Neural cell (in vitro differentiated cells): ENCODE measurements around the gene SLC26A9. TPM values are rescaled to one million over a fixed set of nuclear protein-coding genes. Genes with fewer than 3 reads are reported as not detected.

ENCODE experiments used
- H2AFZ ChIP-seq: fragments of 200-600, 300-800 bp; sonication (generic), shearing (Covaris generic); 2 replicates; pipeline ENCODE4 v1.6.0; 2014; ENCODE audit warnings: low read depth, mild to moderate bottlenecking, antibody characterized with exemption, low read length, moderate library complexity
- H3F3A ChIP-seq: fragments of 200-600 bp; shearing (Covaris generic); 2 replicates; pipeline ENCODE4 v1.6.1; 2016; ENCODE audit warnings: mild to moderate bottlenecking, moderate library complexity, mixed read lengths, antibody characterized with exemption, low read length; ENCODE audit not compliant: insufficient read depth, poor library complexity, severe bottlenecking
- H3K27ac ChIP-seq: fragments of 200-600, 300-800 bp; sonication (generic), shearing (Covaris generic); 2 replicates; pipeline ENCODE4 v1.5.1; 2014; ENCODE audit warnings: mild to moderate bottlenecking, low read length, moderate library complexity
- H3K27me3 ChIP-seq: fragments of 300-800, 200-600 bp; sonication (generic), shearing (Covaris generic); 2 replicates; pipeline ENCODE4 v1.6.0; 2014; ENCODE audit warnings: mild to moderate bottlenecking, low read depth, low read length, moderate library complexity; ENCODE audit not compliant: insufficient read depth
- H3K36me3 ChIP-seq: fragments of 300-800, 200-600 bp; sonication (generic), shearing (Covaris generic); 2 replicates; pipeline ENCODE4 v1.5.1; 2014; ENCODE audit warnings: mild to moderate bottlenecking, antibody characterized with exemption, low read length, moderate library complexity; ENCODE audit not compliant: insufficient read depth
- H3K4me2 ChIP-seq: fragments of 300-800, 200-600 bp; sonication (generic), shearing (Covaris generic); 2 replicates; pipeline ENCODE4 v1.6.0; 2014; ENCODE audit warnings: mild to moderate bottlenecking, low read length
- H3K4me3 ChIP-seq: fragments of 300-800, 200-600 bp; sonication (generic), shearing (Covaris generic); 2 replicates; pipeline ENCODE4 v1.5.1; 2014; ENCODE audit warnings: mild to moderate bottlenecking, low read length, moderate library complexity
- H3K79me2 ChIP-seq: fragments of 200-600 bp; shearing (Covaris generic); replicated peaks from 2 replicates; pipeline ENCODE4 v1.6.0; 2014; ENCODE audit warnings: mild to moderate bottlenecking, low read length, moderate library complexity; ENCODE audit not compliant: insufficient read depth
- H3K9ac ChIP-seq: fragments of 300-800, 200-600 bp; sonication (generic), shearing (Covaris generic); 2 replicates; pipeline ENCODE4 v1.6.1; 2016; ENCODE audit warnings: mild to moderate bottlenecking, low read length, mixed read lengths
- H3K9me2 ChIP-seq: fragments of 200-600 bp; shearing (Covaris generic); 2 replicates; pipeline ENCODE4 v1.6.1; 2016; ENCODE audit warnings: mild to moderate bottlenecking, low read length, mixed read lengths; ENCODE audit not compliant: insufficient read depth
- H3K9me3 ChIP-seq: fragments of 200-600, 300-800 bp; sonication (generic), shearing (Covaris generic); 2 replicates; pipeline ENCODE4 v1.6.1; 2016; ENCODE audit warnings: mild to moderate bottlenecking, mixed run types, low read length, moderate library complexity, mixed read lengths
- H4K20me1 ChIP-seq: fragments of 200-600 bp; shearing (Covaris generic); 2 replicates; pipeline ENCODE4 v1.6.1; 2016; ENCODE audit warnings: mild to moderate bottlenecking, mixed run types; ENCODE audit not compliant: insufficient read depth
- CTCF ChIP-seq: fragments of 450-650 bp; IDR thresholded peaks from 2 replicates; pipeline ENCODE4 v1.5.1; 2014; ENCODE audit warnings: antibody characterized with exemption, mild to moderate bottlenecking, moderate library complexity; ENCODE audit not compliant: poor library complexity, severe bottlenecking
- EP300 ChIP-seq: fragments of 450-650 bp; conservative IDR thresholded peaks from 2 replicates; pipeline ENCODE4 v1.6.1; 2014; ENCODE audit warnings: antibody characterized with exemption, mild to moderate bottlenecking, moderate library complexity; ENCODE audit not compliant: poor library complexity, severe bottlenecking
- EZH2 ChIP-seq: fragments of 200-600, 300-800 bp; shearing (Covaris generic), sonication (generic); IDR thresholded peaks from 2 replicates; pipeline ENCODE4 v1.6.1; 2014; ENCODE audit warnings: antibody characterized with exemption, low read length, borderline replicate concordance, mild to moderate bottlenecking; ENCODE audit not compliant: insufficient read depth, poor library complexity, severe bottlenecking
- MXI1 ChIP-seq: fragments of 450-650 bp; conservative IDR thresholded peaks from 2 replicates; pipeline ENCODE4 v1.6.1; 2014; ENCODE audit warnings: antibody characterized with exemption, mild to moderate bottlenecking; ENCODE audit not compliant: poor library complexity, severe bottlenecking
- POLR2AphosphoS5 ChIP-seq: IDR thresholded peaks from 2 replicates; pipeline ENCODE4 v1.6.1; 2012
- RAD21 ChIP-seq: fragments of 450-650 bp; conservative IDR thresholded peaks from 2 replicates; pipeline ENCODE4 v1.6.1; 2014; ENCODE audit warnings: antibody characterized with exemption, mild to moderate bottlenecking, moderate library complexity
- REST ChIP-seq: IDR thresholded peaks from 2 replicates; pipeline ENCODE4 v1.6.1; 2012; ENCODE audit warnings: borderline replicate concordance
- SMC3 ChIP-seq: fragments of 450-650 bp; conservative IDR thresholded peaks from 2 replicates; pipeline ENCODE4 v1.6.1; 2014; ENCODE audit warnings: antibody characterized with exemption, mild to moderate bottlenecking, moderate library complexity; ENCODE audit not compliant: poor library complexity
- TAF1 ChIP-seq: IDR thresholded peaks from 2 replicates; pipeline ENCODE4 v1.6.1; 2012; ENCODE audit warnings: low read depth
- polyA plus RNA-seq: library from polyadenylated mRNA; depleted of rRNA; stranded (reverse); fragments of >200 nt; gene quantifications from 2 replicates; pipeline ENCODE4 v1.2.3, GENCODE V29; 2014

SLC26A9 gene
- polyA plus RNA-seq, 1 donor from 2014 or later: not detected

GRCh38 chr1:205955499-205955898 is 12.2 kb upstream of the SLC26A9 start:
- H3K79me2 ChIP-seq: no peaks in the 10 kb centered on the region
- H2AFZ ChIP-seq: no peak overlapping the region
- H3K27me3 ChIP-seq: no peaks in the 10 kb centered on the region
- no peaks in the 10 kb centered on the region for H4K20me1 ChIP-seq
- no peak for TF ChIP-seq EZH2
- no peaks in the 10 kb centered on the region for H3K9me2 ChIP-seq
- H3K9ac ChIP-seq: no peak overlapping the region
- no peak overlapping the region for H3K4me3 ChIP-seq
- H3K9me3 ChIP-seq: no peaks in the 10 kb centered on the region
- H3K4me2 ChIP-seq: no peak overlapping the region
- H3K27ac ChIP-seq: no peak overlapping the region
- H3F3A ChIP-seq: no peaks in the 10 kb centered on the region
- H3K36me3 ChIP-seq: no peaks in the 10 kb centered on the region

- no peaks in the 10 kb centered on the region for H4K20me1 ChIP-seq
- H3K79me2 ChIP-seq: no peaks in the 10 kb centered on the region
- no peak overlapping the region for H2AFZ ChIP-seq
- H3K4me2 ChIP-seq: no peak overlapping the region
- no peaks in the 10 kb centered on the region for H3K27me3 ChIP-seq
- no peak overlapping the region for H3K27ac ChIP-seq
- H3K4me3 ChIP-seq: no peak overlapping the region
- no peaks in the 10 kb centered on the region for H3F3A ChIP-seq
- no peak overlapping the region for H3K9ac ChIP-seq
- no peaks in the 10 kb centered on the region for H3K36me3 ChIP-seq
- no peak for TF ChIP-seq REST
- no peak for TF ChIP-seq EZH2
- TF ChIP-seq SMC3: no peak
- TF ChIP-seq EP300: no peak
- no peak for TF ChIP-seq RAD21
- TF ChIP-seq CTCF: no peak
- TF ChIP-seq POLR2AphosphoS5: no peak
- no peak for TF ChIP-seq MXI1
- no peak for TF ChIP-seq TAF1
- no peaks in the 10 kb centered on the region for H3K9me2 ChIP-seq
- no peaks in the 10 kb centered on the region for H3K9me3 ChIP-seq
Observed at GRCh38 chr1:205954819-205955404, 11.7 kb upstream of the SLC26A9 start.
